Cardiac septum (tissue), 1 donor: Measurements from ENCODE around the gene PRG2. TPM values are rescaled to one million over a fixed set of nuclear protein-coding genes. Genes with fewer than 3 reads are reported as not detected.
"Not testable (repeated sequence)": the region's sequence is repeated elsewhere in the genome, so short reads cannot be mapped to it uniquely, and the experiment has no call there.

ENCODE experiments used
- DNase-seq: peaks from one replicate; pipeline ENCODE4 v3.0.0-alpha.2; 2020; ENCODE audit warnings: low spot score
- intact Hi-C: fragments of 100-400 bp; cut with DNase I; formaldehyde crosslinking; loops from one replicate; pipeline ENCODE4 v1.14.0; 2022
- total RNA-seq: library from RNA; stranded (reverse); fragmentation: NEBNext Ultra II Directional; extraction: Animal tissue kit (Norgen Biotek cat#: 25700); gene quantifications from one replicate; pipeline ENCODE4 v1.2.1, GENCODE V29; 2021
- donor health status: DM: no; HTN: no; CAD: no.

The PRG2 gene
- total RNA-seq, 1 donor from 2014 or later, result not detected

- DNase-seq, result no peak
- intact Hi-C loops, result no loop called here
Measured at GRCh38 chr11:57422669-57423068, 32.2 kb upstream of the PRG2 start.

- no peak for DNase-seq
- intact Hi-C loops, result no loop called here
Measured at GRCh38 chr11:57421805-57422204, 31.4 kb upstream of the PRG2 start.

GRCh38 chr11:57421066-57421465, 30.6 kb upstream of the PRG2 start:
- intact Hi-C loops, result no loop called here
- DNase-seq, result peak; percentile 24

- DNase-seq, result no peak
- intact Hi-C loops, result no loop called here
Measured at GRCh38 chr11:57419146-57419545, 28.7 kb upstream of the PRG2 start.

GRCh38 chr11:57418131-57418530, 27.7 kb upstream of the PRG2 start:
- intact Hi-C loops, result no loop called here
- no peak for DNase-seq

GRCh38 chr11:57417056-57417455, 26.6 kb upstream of the PRG2 start:
- intact Hi-C loops, result no loop called here
- DNase-seq, result peak; percentile 26

GRCh38 chr11:57416436-57416835, 26.0 kb upstream of the PRG2 start:
- peak; percentile 24 for DNase-seq
- intact Hi-C loops, result no loop called here

GRCh38 chr11:57414612-57415212, 24.3 kb upstream of the PRG2 start:
- DNase-seq, result peak; percentile 33
- intact Hi-C loops, result no loop called here

GRCh38 chr11:57413681-57414080, 23.2 kb upstream of the PRG2 start:
- DNase-seq, result peak; percentile 64
- intact Hi-C loops, result no loop called here

GRCh38 chr11:57410287-57410686, 19.8 kb upstream of the PRG2 start:
- intact Hi-C loops, result no loop called here
- peak; percentile 4 for DNase-seq

GRCh38 chr11:57409321-57410100, 19.1 kb upstream of the PRG2 start:
- peak; percentile 51 for DNase-seq
- intact Hi-C loops, result loop anchor here (5.0 kb wide), 1 partner anchor 47 kb away; no protein-coding TSS in a partner anchor

- DNase-seq, result peak; percentile 46
- intact Hi-C loops, result loop anchor here (5.0 kb wide), 1 partner anchor 46 kb away; no protein-coding TSS in a partner anchor
Measured at GRCh38 chr11:57408771-57409170, 18.3 kb upstream of the PRG2 start.

- peak; percentile 22 for DNase-seq
- intact Hi-C loops, result loop anchor here (5.0 kb wide), 1 partner anchor 46 kb away; no protein-coding TSS in a partner anchor
Measured at GRCh38 chr11:57407941-57408475, 17.6 kb upstream of the PRG2 start.

- intact Hi-C loops, result loop anchor here (5.0 kb wide), 1 partner anchor 45 kb away; no protein-coding TSS in a partner anchor
- peak; percentile 41 for DNase-seq
Measured at GRCh38 chr11:57407010-57407920, 16.8 kb upstream of the PRG2 start.

- peak; percentile 68 for DNase-seq
- intact Hi-C loops, result loop anchor here (5.0 kb wide), 1 partner anchor 44 kb away; no protein-coding TSS in a partner anchor
Measured at GRCh38 chr11:57406337-57406904, 16.0 kb upstream of the PRG2 start.

- intact Hi-C loops, result loop anchor here (5.0 kb wide), 1 partner anchor 43 kb away; no protein-coding TSS in a partner anchor
- DNase-seq, result peak; percentile 56
Measured at GRCh38 chr11:57405271-57405860, 14.9 kb upstream of the PRG2 start.

- DNase-seq, result peak; percentile 22
Measured at GRCh38 chr11:57403802-57404147, 13.3 kb upstream of the PRG2 start.

GRCh38 chr11:57403003-57403801, 12.8 kb upstream of the PRG2 start:
- intact Hi-C loops, DNase-seq: not testable (repeated sequence)

More at GRCh38 chr11:57403802-57404147, 13.3 kb upstream of the PRG2 start:
- intact Hi-C loops, result no loop called here
